Rectal smooth muscle tissue (tissue), 1 donor: Measurements from ENCODE around the gene HEPACAM.

ENCODE experiments used
- H3K27ac ChIP-seq: one replicate; pipeline ENCODE4 v1.7.0; 2013; ENCODE audit warnings: low read depth, low read length, inconsistent platforms
- H3K27me3 ChIP-seq: one replicate; pipeline ENCODE4 v1.7.0; 2013; ENCODE audit warnings: low read length; ENCODE audit not compliant: control insufficient read depth, insufficient read depth
- H3K36me3 ChIP-seq: one replicate; pipeline ENCODE4 v1.7.0; 2013; ENCODE audit warnings: low read length; ENCODE audit not compliant: control insufficient read depth, insufficient read depth
- H3K4me1 ChIP-seq: one replicate; pipeline ENCODE4 v1.7.0; 2013; ENCODE audit warnings: low read length; ENCODE audit not compliant: control insufficient read depth, insufficient read depth
- H3K4me3 ChIP-seq: one replicate; pipeline ENCODE4 v1.7.0; 2013; ENCODE audit warnings: low read length
- H3K9ac ChIP-seq: one replicate; pipeline ENCODE4 v1.7.0; 2013; ENCODE audit warnings: low read length

Gene HEPACAM

GRCh38 chr11:124916370-124916710, 19.5 kb downstream of the HEPACAM start:
- no peaks in the 10 kb centered on the region for H3K27me3 ChIP-seq

DNA sequence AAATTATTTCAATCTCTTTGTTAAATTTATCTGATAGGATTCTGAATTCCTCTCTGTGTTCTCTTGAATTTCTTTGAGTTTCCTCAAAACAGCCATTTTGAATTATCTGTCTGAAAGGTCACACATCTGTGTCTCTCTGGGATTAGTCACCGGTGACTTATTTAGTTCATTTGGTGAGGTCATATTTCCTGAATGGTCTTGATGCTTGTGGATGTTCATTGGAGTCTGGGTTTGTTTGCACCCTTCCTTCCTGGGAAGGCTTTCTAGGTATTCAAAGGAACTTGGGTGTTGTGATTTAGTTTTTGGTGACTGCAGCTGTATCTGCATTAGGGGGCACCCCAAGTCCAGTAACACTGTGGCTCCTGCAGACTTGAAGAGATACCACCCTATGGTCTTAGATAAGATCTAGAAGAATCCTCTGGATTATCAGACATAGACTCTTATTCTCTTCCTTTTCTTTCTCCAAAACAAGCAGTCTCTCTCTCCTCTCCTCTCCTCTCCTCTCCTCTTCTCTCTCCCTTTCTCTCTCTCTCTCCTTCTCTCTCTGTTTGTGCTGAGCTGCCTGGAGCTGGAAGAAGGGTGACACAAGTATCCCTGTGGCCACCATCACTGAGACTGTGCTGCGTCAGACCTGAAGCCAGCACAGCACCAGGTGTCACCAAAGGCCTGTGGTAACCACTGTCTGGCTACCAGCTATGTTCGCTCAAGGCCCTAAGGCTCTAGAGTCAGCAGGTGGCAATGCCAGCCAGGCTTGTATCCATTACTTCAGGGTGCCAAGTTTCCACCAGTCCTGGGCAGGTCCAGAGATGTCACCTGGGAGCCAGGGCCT, 20.1 kb downstream of the HEPACAM start:
- Histone ChIP-seq H3K36me3 (no peaks in the 10 kb centered on the region), H3K27me3 (no peaks in the 10 kb centered on the region)

More at GRCh38 chr11:124916370-124916710, 19.5 kb downstream of the HEPACAM start:
- Histone ChIP-seq H3K4me1 (peaks cover 2% of the 10 kb centered on the region), H3K36me3 (no peaks in the 10 kb centered on the region), H3K27ac (no peak overlapping the region), H3K4me3 (no peak overlapping the region), H3K9ac (no peak overlapping the region)

DNA sequence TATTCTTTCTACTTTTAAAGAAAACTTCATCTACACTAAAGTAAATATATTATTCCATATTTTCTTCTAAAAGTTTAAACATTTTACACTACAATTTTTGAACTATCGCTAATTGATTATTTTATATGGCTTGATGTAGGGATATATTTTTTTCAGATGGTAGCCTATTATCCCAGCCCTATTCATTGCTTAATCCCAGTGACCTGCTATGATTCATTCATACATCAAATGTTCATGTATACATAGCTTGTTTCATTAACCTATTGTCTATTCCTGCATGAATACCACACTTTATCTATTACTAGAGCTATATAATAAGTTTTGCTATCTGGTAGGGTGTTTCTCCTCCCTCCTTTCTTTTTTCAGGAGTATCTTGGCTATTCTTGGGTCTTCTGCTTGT, 33.2 kb downstream of the HEPACAM start:
- Histone ChIP-seq H3K4me1 (peaks cover 2% of the 10 kb centered on the region), H3K4me3 (no peak overlapping the region), H3K9ac (no peak overlapping the region), H3K27ac (no peak overlapping the region), H3K36me3 (no peaks in the 10 kb centered on the region), H3K27me3 (no peaks in the 10 kb centered on the region)

More for the DNA sequence above, 20.1 kb downstream of the HEPACAM start:
- peaks cover 2% of the 10 kb centered on the region for H3K4me1 ChIP-seq
- H3K27ac ChIP-seq, result no peak overlapping the region
- H3K4me3 ChIP-seq, result no peak overlapping the region
- no peak overlapping the region for H3K9ac ChIP-seq

DNA sequence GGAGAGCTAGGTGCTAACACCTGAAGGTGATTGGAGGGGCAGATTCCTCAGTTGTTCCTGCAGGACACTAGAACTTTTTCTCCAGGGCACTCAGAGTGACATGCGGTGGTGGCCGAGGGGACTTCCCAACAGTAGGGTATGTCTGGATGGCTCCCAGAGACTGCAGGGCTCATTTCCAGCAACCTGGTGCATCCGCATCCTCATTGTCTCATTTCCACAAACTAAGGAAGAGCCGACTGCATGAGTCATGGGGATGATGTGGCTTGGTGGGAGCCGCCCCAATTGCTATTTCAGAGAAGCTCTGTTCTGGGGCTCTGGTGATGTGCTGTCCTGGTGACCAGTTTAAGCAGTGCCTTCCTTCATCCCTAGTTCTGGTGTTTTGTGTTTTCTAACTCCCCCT, 35.4 kb downstream of the HEPACAM start:
- Histone ChIP-seq H3K27ac (no peak overlapping the region), H3K36me3 (no peaks in the 10 kb centered on the region), H3K9ac (no peak overlapping the region), H3K27me3 (no peaks in the 10 kb centered on the region), H3K4me1 (peaks cover 2% of the 10 kb centered on the region), H3K4me3 (no peak overlapping the region)

GRCh38 chr11:124899383-124900145, 36.3 kb downstream of the HEPACAM start:
- Histone ChIP-seq H3K4me3 (no peak overlapping the region), H3K36me3 (no peaks in the 10 kb centered on the region), H3K4me1 (peaks cover 2% of the 10 kb centered on the region), H3K9ac (no peak overlapping the region), H3K27me3 (no peaks in the 10 kb centered on the region), H3K27ac (peak overlapping the region; percentile 57)

- H3K4me1 ChIP-seq, result peaks cover 2% of the 10 kb centered on the region
- peak overlapping the region; percentile 57 for H3K27ac ChIP-seq
- no peak overlapping the region for H3K4me3 ChIP-seq
- H3K9ac ChIP-seq, result no peak overlapping the region
- no peaks in the 10 kb centered on the region for H3K27me3 ChIP-seq
- no peaks in the 10 kb centered on the region for H3K36me3 ChIP-seq
Observed at GRCh38 chr11:124898711-124899110, 37.1 kb downstream of the HEPACAM start.

DNA sequence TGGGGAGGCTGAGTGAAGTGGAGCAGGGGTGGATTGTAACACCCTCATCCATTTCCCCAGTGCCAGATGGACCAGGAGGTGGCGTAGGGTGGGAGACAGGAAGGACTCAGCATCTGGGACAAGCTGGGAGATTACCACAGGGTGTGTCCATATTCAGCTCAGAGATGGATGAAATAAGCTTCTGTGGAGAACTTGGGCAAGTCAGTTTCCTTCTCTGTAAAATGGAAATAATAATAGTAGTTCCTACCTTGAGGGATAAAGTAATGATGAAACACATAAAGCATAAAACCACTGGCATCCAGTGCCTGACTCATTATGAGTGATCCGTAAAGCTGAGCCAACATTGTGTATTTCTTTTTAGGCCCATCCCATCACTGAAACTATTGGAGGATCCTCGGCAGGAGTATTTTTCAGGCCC, 37.6 kb downstream of the HEPACAM start:
- Histone ChIP-seq H3K36me3 (no peaks in the 10 kb centered on the region), H3K4me1 (peaks cover 2% of the 10 kb centered on the region), H3K27me3 (no peaks in the 10 kb centered on the region), H3K9ac (no peak overlapping the region), H3K4me3 (no peak overlapping the region), H3K27ac (peak overlapping the region; percentile 57)

DNA sequence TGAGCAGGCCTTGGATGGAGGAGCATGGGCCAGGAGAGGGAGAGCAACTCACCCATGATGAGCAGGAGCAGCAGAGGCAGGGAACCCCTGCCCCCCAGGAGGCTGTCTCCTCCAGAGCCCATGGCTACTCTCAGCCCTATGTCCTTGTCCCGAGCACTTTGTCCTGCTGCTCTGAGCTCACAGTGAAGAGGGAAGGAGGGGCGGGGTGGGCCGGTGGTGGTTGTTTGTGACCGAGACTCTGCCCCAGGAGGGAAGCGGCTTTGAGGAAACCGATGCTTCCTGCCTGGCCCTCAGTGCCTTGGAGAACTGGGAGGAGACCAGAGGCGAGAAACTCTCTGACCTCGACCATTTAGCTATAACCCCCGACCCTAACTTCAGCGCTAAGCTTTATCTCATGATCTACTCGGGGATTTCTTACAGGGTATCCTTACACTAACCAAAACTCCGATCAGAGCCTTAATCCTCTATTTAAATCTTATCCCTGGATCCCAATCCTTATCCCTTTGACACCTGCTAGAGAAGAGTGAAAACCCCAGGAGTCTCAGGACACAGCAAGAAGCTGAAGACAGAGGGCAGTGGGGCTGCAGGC, 38.1 kb downstream of the HEPACAM start, which contains the start of gene ROBO4:
TSS of gene ROBO4 (minus strand) at position 192 of the 589 bp plus-strand sequence. CDS start at position 122, 70 bp downstream.
- Histone ChIP-seq H3K4me1 (peaks cover 2% of the 10 kb centered on the region), H3K9ac (no peak within 1 kb of the TSS), H3K36me3 (no peaks in the 10 kb centered on the region), H3K4me3 (peak within 1 kb of the TSS; percentile 24), H3K27me3 (no peaks in the 10 kb centered on the region), H3K27ac (peak within 1 kb of the TSS; percentile 57)

- H3K4me1 ChIP-seq, result peaks cover 2% of the 10 kb centered on the region
- H3K27me3 ChIP-seq, result no peaks in the 10 kb centered on the region
- H3K36me3 ChIP-seq, result no peaks in the 10 kb centered on the region
- peak overlapping the region; percentile 24 for H3K4me3 ChIP-seq
- no peak overlapping the region for H3K9ac ChIP-seq
- peak overlapping the region; percentile 10 for H3K27ac ChIP-seq
Observed at GRCh38 chr11:124896821-124897391, 38.9 kb downstream of the HEPACAM start.

DNA sequence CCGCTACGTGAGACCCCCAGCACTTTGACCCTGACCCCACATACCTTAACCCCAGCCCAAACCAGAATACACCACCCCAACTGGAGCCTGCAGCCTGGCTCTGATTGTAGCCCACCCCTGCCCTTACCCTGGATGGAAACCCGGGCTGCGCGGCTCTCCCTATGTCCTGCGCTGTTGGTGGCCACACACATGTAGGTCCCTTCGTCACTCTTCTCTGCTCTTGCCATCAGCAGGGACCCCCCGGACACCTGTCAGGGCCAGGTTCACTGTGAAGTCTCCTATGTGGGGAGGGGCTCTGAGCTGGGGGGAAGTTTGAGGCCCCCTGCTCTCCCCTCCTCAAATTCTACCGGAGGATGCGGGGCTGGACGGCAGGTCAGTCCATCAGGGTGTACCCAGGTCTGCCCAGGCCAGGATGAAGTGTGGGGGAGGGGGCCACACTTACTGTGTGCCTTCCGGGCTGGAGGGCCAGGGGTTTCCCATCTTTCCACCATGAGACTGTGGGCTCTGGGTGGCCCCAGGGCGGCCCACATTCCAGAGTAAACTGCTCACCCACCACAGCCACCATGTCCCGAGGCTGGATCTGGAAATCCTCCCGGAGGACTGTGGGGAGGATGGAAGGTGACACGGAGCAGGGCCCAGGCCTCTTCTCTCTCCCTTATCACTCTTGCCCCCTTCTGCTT, 39.6 kb downstream of the HEPACAM start:
- H3K27ac ChIP-seq, result no peak overlapping the region
- no peak overlapping the region for H3K4me3 ChIP-seq
- no peak overlapping the region for H3K9ac ChIP-seq
- peaks cover 2% of the 10 kb centered on the region for H3K4me1 ChIP-seq
- H3K36me3 ChIP-seq, result no peaks in the 10 kb centered on the region
- no peaks in the 10 kb centered on the region for H3K27me3 ChIP-seq

- Histone ChIP-seq H3K27me3 (no peaks in the 10 kb centered on the region), H3K9ac (no peak overlapping the region), H3K4me3 (no peak overlapping the region), H3K27ac (no peak overlapping the region), H3K36me3 (no peaks in the 10 kb centered on the region), H3K4me1 (peaks cover 2% of the 10 kb centered on the region)
Observed at GRCh38 chr11:124895471-124895971, 40.3 kb downstream of the HEPACAM start.
